IPS-20b (cell line): Measurements from ENCODE around the gene LSP1.
A peak's percentile ranks its signal among the peaks of the same experiment; 100 is the strongest.

Experiments used
- H3K27ac ChIP-seq: one replicate; pipeline ENCODE4 v1.5.1; 2013; ENCODE audit warnings: low read length
- H3K27me3 ChIP-seq: 2 replicates; pipeline ENCODE4 v1.6.1; 2013; ENCODE audit warnings: mild to moderate bottlenecking, low read length, inconsistent platforms; ENCODE audit not compliant: insufficient read depth
- H3K36me3 ChIP-seq: 2 replicates; pipeline ENCODE4 v1.6.1; 2013; ENCODE audit warnings: low read depth, mild to moderate bottlenecking, inconsistent platforms, low read length, moderate library complexity; ENCODE audit not compliant: insufficient read depth
- H3K4me1 ChIP-seq: 2 replicates; pipeline ENCODE4 v1.6.1; 2013; ENCODE audit warnings: mild to moderate bottlenecking, control low read depth, inconsistent platforms, low read length, moderate library complexity; ENCODE audit not compliant: insufficient read depth
- H3K4me3 ChIP-seq: 2 replicates; pipeline ENCODE4 v1.5.1; 2013; ENCODE audit warnings: mild to moderate bottlenecking, low read length, inconsistent platforms
- H3K9ac ChIP-seq: 2 replicates; pipeline ENCODE4 v1.6.1; 2013; ENCODE audit warnings: low read depth, mild to moderate bottlenecking, inconsistent platforms, low read length, moderate library complexity
- H3K9me3 ChIP-seq: 2 replicates; pipeline ENCODE4 v1.6.1; 2013; ENCODE audit warnings: mild to moderate bottlenecking, low read depth, low read length, inconsistent platforms; ENCODE audit not compliant: insufficient read depth

The LSP1 gene

GRCh38 chr11:1832920-1833295 lies 20.0 kb upstream of the LSP1 start:
- no peaks in the 10 kb centered on the region for H3K9me3 ChIP-seq
- peak overlapping the region; percentile 44; the same call in 1 of the 2 replicates for H3K4me3 ChIP-seq
- H3K27me3 ChIP-seq = peaks cover 13% of the 10 kb centered on the region
- no peaks in the 10 kb centered on the region for H3K36me3 ChIP-seq
- no peaks in the 10 kb centered on the region for H3K4me1 ChIP-seq
- H3K27ac ChIP-seq = no peak overlapping the region
- H3K9ac ChIP-seq = no peak overlapping the region

GRCh38 chr11:1834062-1834610 lies 18.7 kb upstream of the LSP1 start:
- no peaks in the 10 kb centered on the region for H3K9me3 ChIP-seq
- peaks cover 13% of the 10 kb centered on the region for H3K27me3 ChIP-seq
- H3K36me3 ChIP-seq = no peaks in the 10 kb centered on the region
- H3K9ac ChIP-seq = no peak overlapping the region
- H3K4me3 ChIP-seq = no peak overlapping the region
- no peaks in the 10 kb centered on the region for H3K4me1 ChIP-seq
- no peak overlapping the region for H3K27ac ChIP-seq

GRCh38 chr11:1834779-1835670 lies 17.9 kb upstream of the LSP1 start, which contains the start of gene SYT8:
TSS of gene SYT8 (plus strand) at chr11:1834990. CDS start at chr11:1835106, 116 bp downstream.
- Histone ChIP-seq H3K36me3 (no peaks in the 10 kb centered on the region), H3K9ac (no peak within 1 kb of the TSS), H3K4me3 (no peak within 1 kb of the TSS), H3K27me3 (peaks cover 13% of the 10 kb centered on the region), H3K9me3 (no peaks in the 10 kb centered on the region), H3K27ac (no peak within 1 kb of the TSS), H3K4me1 (no peaks in the 10 kb centered on the region)

GRCh38 chr11:1835671-1836010 lies 17.2 kb upstream of the LSP1 start:
- H3K9me3 ChIP-seq = no peaks in the 10 kb centered on the region
- no peak overlapping the region for H3K9ac ChIP-seq
- H3K27ac ChIP-seq = no peak overlapping the region
- no peaks in the 10 kb centered on the region for H3K4me1 ChIP-seq
- peaks cover 13% of the 10 kb centered on the region for H3K27me3 ChIP-seq
- H3K36me3 ChIP-seq = no peaks in the 10 kb centered on the region
- H3K4me3 ChIP-seq = no peak overlapping the region

- H3K4me1 ChIP-seq = no peaks in the 10 kb centered on the region
- no peak overlapping the region for H3K9ac ChIP-seq
- H3K4me3 ChIP-seq = no peak overlapping the region
- peaks cover 13% of the 10 kb centered on the region for H3K27me3 ChIP-seq
- H3K36me3 ChIP-seq = no peaks in the 10 kb centered on the region
- no peaks in the 10 kb centered on the region for H3K9me3 ChIP-seq
- no peak overlapping the region for H3K27ac ChIP-seq
These were observed 16.6 kb upstream of the LSP1 start for GRCh38 chr11:1836011-1836945.

- Histone ChIP-seq H3K27ac (no peak overlapping the region), H3K9ac (no peak overlapping the region), H3K4me3 (no peak overlapping the region), H3K36me3 (no peaks in the 10 kb centered on the region), H3K9me3 (no peaks in the 10 kb centered on the region), H3K4me1 (no peaks in the 10 kb centered on the region), H3K27me3 (peaks cover 8% of the 10 kb centered on the region)
These were observed 15.5 kb upstream of the LSP1 start for GRCh38 chr11:1837171-1838076.

- Histone ChIP-seq H3K27ac (no peak overlapping the region), H3K4me3 (no peak overlapping the region), H3K4me1 (no peaks in the 10 kb centered on the region), H3K9me3 (no peaks in the 10 kb centered on the region), H3K9ac (no peak overlapping the region), H3K36me3 (no peaks in the 10 kb centered on the region), H3K27me3 (peaks cover 4% of the 10 kb centered on the region)
These were observed 14.8 kb upstream of the LSP1 start for GRCh38 chr11:1838077-1838425.

- Histone ChIP-seq H3K9me3 (no peaks in the 10 kb centered on the region), H3K27ac (no peak within 1 kb of the TSS), H3K36me3 (no peaks in the 10 kb centered on the region), H3K4me3 (no peak within 1 kb of the TSS), H3K9ac (no peak within 1 kb of the TSS), H3K27me3 (no peaks in the 10 kb centered on the region), H3K4me1 (no peaks in the 10 kb centered on the region)
These were observed 14.3 kb upstream of the LSP1 start, which contains the start of gene TNNI2 for GRCh38 chr11:1838426-1839144. TSS of gene TNNI2 (plus strand) at chr11:1838981. CDS start at chr11:1839697, 716 bp downstream.

GRCh38 chr11:1839204-1839923 lies 13.5 kb upstream of the LSP1 start:
- no peak overlapping the region for H3K4me3 ChIP-seq

More at GRCh38 chr11:1839204-1839923, 13.5 kb upstream of the LSP1 start:
- Histone ChIP-seq H3K9me3 (no peaks in the 10 kb centered on the region), H3K4me1 (no peaks in the 10 kb centered on the region), H3K36me3 (no peaks in the 10 kb centered on the region), H3K9ac (no peak overlapping the region), H3K27ac (no peak overlapping the region), H3K27me3 (no peaks in the 10 kb centered on the region)
